Upper lobe of left lung (tissue), 4 donors: ENCODE measurements around the gene TCTN2.

Experiments used
- CTCF ChIP-seq, 6 experiments: fragments of 450-650 bp in 4 of 6; fragments of 200-600 bp in 2 of 6; sonication (generic) in 2 of 6; IDR thresholded peaks; one replicate each; pipeline ENCODE4 v1.5.1; 2016 to 2019; ENCODE audit warnings: antibody characterized with exemption in 6 of 6
- EP300 ChIP-seq, 4 donors: sonication (generic); formaldehyde crosslinking; IDR thresholded peaks; one replicate each; pipeline ENCODE4 v1.5.1; 2017; ENCODE audit warnings: antibody characterized with exemption in 4 of 4, control low read depth in 2 of 4
- POLR2A ChIP-seq, 4 donors: fragments of 450-650 bp; IDR thresholded peaks; one replicate each; pipeline ENCODE4 v1.5.1; 2016 to 2017; ENCODE audit warnings: antibody characterized with exemption in 4 of 4, mild to moderate bottlenecking in 2 of 4
- POLR2AphosphoS5 ChIP-seq, 2 donors: sonication (generic); formaldehyde crosslinking; IDR thresholded peaks; one replicate each; pipeline ENCODE4 v1.5.1; 2017; ENCODE audit warnings: antibody characterized with exemption in 2 of 2

- TF ChIP-seq CTCF (IDR thresholded peaks at IDR 0.05) (no peak), EP300 (IDR thresholded peaks at IDR 0.05) (no peak), POLR2A (IDR thresholded peaks at IDR 0.05) (no peak), POLR2AphosphoS5 (IDR thresholded peaks at IDR 0.05) (no peak)
Measured at GRCh38 chr12:123721245-123721644, 50.3 kb downstream of the TCTN2 start.
